Lower lobe of right lung (tissue), 2 donors: Measurements from ENCODE around the gene OXSR1. TPM values are rescaled to one million over a fixed set of nuclear protein-coding genes. Genes with fewer than 3 reads are reported as not detected.
"Not testable (repeated sequence)": the region's sequence is repeated elsewhere in the genome, so short reads cannot be mapped to it uniquely, and the experiment has no call there.

ENCODE experiments used
- ATAC-seq, 2 donors: fragments of 200-7000 bp; cut with Tn5 transposase; one replicate each; pipeline ENCODE4 v1.9.1; 2020 to 2022; ENCODE audit warnings: mild to moderate bottlenecking in 2 of 2, moderate library complexity in 2 of 2
- DNase-seq: peaks from one replicate; pipeline ENCODE4 v3.0.0-alpha.2; 2020
- H3K27ac ChIP-seq: fragments of 200-600 bp; one replicate; pipeline ENCODE4 v1.8.0; 2022
- H3K27me3 ChIP-seq: fragments of 200-600 bp; one replicate; pipeline ENCODE4 v1.8.0; 2022; ENCODE audit warnings: low read depth
- H3K36me3 ChIP-seq: fragments of 200-600 bp; one replicate; pipeline ENCODE4 v1.8.0; 2022; ENCODE audit warnings: mild to moderate bottlenecking
- H3K4me1 ChIP-seq: fragments of 200-600 bp; one replicate; pipeline ENCODE4 v1.8.0; 2022
- H3K4me3 ChIP-seq: fragments of 200-600 bp; one replicate; pipeline ENCODE4 v1.8.0; 2022; ENCODE audit warnings: mild to moderate bottlenecking
- H3K9me3 ChIP-seq: fragments of 200-600 bp; one replicate; pipeline ENCODE4 v1.8.0; 2022
- CTCF ChIP-seq: fragments of 200-600 bp; IDR thresholded peaks from one replicate; pipeline ENCODE4 v1.8.0; 2022; ENCODE audit warnings: antibody characterized with exemption, mild to moderate bottlenecking
- intact Hi-C: fragments of 100-400 bp; cut with DNase I; formaldehyde crosslinking; loops from one replicate; pipeline ENCODE4 v1.11.0; 2022
- total RNA-seq: library from RNA; stranded (reverse); fragmentation: NEBNext Ultra II Directional; extraction: Animal tissue kit (Norgen Biotek cat#: 25700); gene quantifications from one replicate; pipeline ENCODE4 v1.2.1, GENCODE V29; 2021
- donor health status: DM: no; HTN: yes; CAD: no; lungs with severe emphysema.

OXSR1 gene
- total RNA-seq, 1 donor from 2014 or later = 29.2 TPM

GRCh38 chr3:38155825-38156224 lies 9.5 kb upstream of the OXSR1 start:
- DNase-seq (no peak), ATAC-seq (no peak)
- Histone ChIP-seq H3K4me1 (peaks cover 23% of the 10 kb centered on the region), H3K27ac (no peak overlapping the region), H3K27me3 (no peaks in the 10 kb centered on the region), H3K9me3 (no peaks in the 10 kb centered on the region), H3K36me3 (no peaks in the 10 kb centered on the region), H3K4me3 (no peak overlapping the region)
- TF ChIP-seq CTCF = no peak
- intact Hi-C loops = no loop called here

- Histone ChIP-seq H3K4me3 (no peak overlapping the region), H3K36me3 (no peaks in the 10 kb centered on the region), H3K27me3 (no peaks in the 10 kb centered on the region), H3K4me1 (peaks cover 10% of the 10 kb centered on the region), H3K27ac (no peak overlapping the region), H3K9me3 (no peaks in the 10 kb centered on the region)
- DNase-seq = no peak
- no peak for TF ChIP-seq CTCF
- intact Hi-C loops = no loop called here
- ATAC-seq = no peak
These were observed 8.2 kb upstream of the OXSR1 start for GRCh38 chr3:38157117-38157516.

- no peaks in the 10 kb centered on the region for H3K36me3 ChIP-seq
- intact Hi-C loops = no loop called here
- H3K4me3 ChIP-seq = no peak overlapping the region
- no peak overlapping the region for H3K27ac ChIP-seq
- no peaks in the 10 kb centered on the region for H3K27me3 ChIP-seq
- peaks cover 10% of the 10 kb centered on the region for H3K4me1 ChIP-seq
- no peak for TF ChIP-seq CTCF
- no peaks in the 10 kb centered on the region for H3K9me3 ChIP-seq
- no peak for ATAC-seq
- DNase-seq = no peak
These were observed 7.7 kb upstream of the OXSR1 start for GRCh38 chr3:38157595-38157994.

- DNase-seq (no peak), ATAC-seq (no peak)
- H3K36me3 ChIP-seq = no peaks in the 10 kb centered on the region
- TF ChIP-seq CTCF = no peak
- H3K4me1 ChIP-seq = peaks cover 7% of the 10 kb centered on the region
- intact Hi-C loops = no loop called here
- H3K9me3 ChIP-seq = no peaks in the 10 kb centered on the region
- no peak overlapping the region for H3K4me3 ChIP-seq
- H3K27me3 ChIP-seq = no peaks in the 10 kb centered on the region
- H3K27ac ChIP-seq = no peak overlapping the region
These were observed 6.9 kb upstream of the OXSR1 start for GRCh38 chr3:38158472-38158871.

- ATAC-seq = not testable (repeated sequence)
These were observed 4.6 kb upstream of the OXSR1 start for GRCh38 chr3:38160704-38161103.

GRCh38 chr3:38163117-38163840 lies 2.1 kb upstream of the OXSR1 start:
- no peaks in the 10 kb centered on the region for H3K27me3 ChIP-seq
- H3K36me3 ChIP-seq = no peaks in the 10 kb centered on the region
- no peak overlapping the region for H3K27ac ChIP-seq
- H3K4me3 ChIP-seq = no peak overlapping the region
- H3K4me1 ChIP-seq = peaks cover 18% of the 10 kb centered on the region
- intact Hi-C loops = no loop called here
- DNase-seq = no peak
- TF ChIP-seq CTCF = no peak
- no peaks in the 10 kb centered on the region for H3K9me3 ChIP-seq
- no peak for ATAC-seq

More at GRCh38 chr3:38160704-38161103, 4.6 kb upstream of the OXSR1 start:
- H3K4me1 ChIP-seq, H3K27me3 ChIP-seq, intact Hi-C loops, H3K9me3 ChIP-seq, H3K4me3 ChIP-seq, H3K27ac ChIP-seq, DNase-seq, H3K36me3 ChIP-seq: not testable (repeated sequence)
